Activated CD8-positive, alpha-beta T cell treated with anti-CD3 and anti-CD28 coated beads, Interleukin-2, amount 10 ng/mL, durations not matched to agents 7 days and 5 days (primary cell): ENCODE measurements around the gene CAPN10. TPM values are rescaled to one million over a fixed set of nuclear protein-coding genes. Genes with fewer than 3 reads are reported as not detected.

ENCODE experiments used
- ATAC-seq: fragments of 150-1000 bp; cut with Tn5 transposase; one replicate; pipeline ENCODE4 v1.10.0; 2021; ENCODE audit warnings: moderate library complexity
- CTCF ChIA-PET: fragments of 350-600 bp; sonication (Branson Sonifier 250); formaldehyde crosslinking; loops from one replicate; lab custom pipeline; 2021; ENCODE audit warnings: antibody characterized with exemption; lab: Charles Lee
- POLR2A ChIA-PET: fragments of 350-600 bp; sonication (Branson Sonifier 250); formaldehyde crosslinking; loops from one replicate; lab custom pipeline; 2021; ENCODE audit warnings: antibody characterized with exemption; lab: Charles Lee
- DNase-seq: peaks from one replicate; pipeline ENCODE4 v3.0.0-alpha.2; 2020
- H3K27ac Mint-ChIP-seq: one replicate; pipeline ENCODE4 v1.8.0; 2021; ENCODE audit warnings: mild to moderate bottlenecking, mixed read lengths
- H3K27me3 Mint-ChIP-seq: one replicate; pipeline ENCODE4 v1.8.0; 2021; ENCODE audit warnings: low read depth, mixed read lengths
- H3K36me3 Mint-ChIP-seq: one replicate; pipeline ENCODE4 v1.8.0; 2021; ENCODE audit warnings: low read depth, mixed read lengths
- H3K4me1 Mint-ChIP-seq: one replicate; pipeline ENCODE4 v1.8.0; 2021; ENCODE audit warnings: low read depth, mixed read lengths
- H3K4me3 Mint-ChIP-seq: one replicate; pipeline ENCODE4 v1.8.0; 2021; ENCODE audit warnings: mild to moderate bottlenecking, mixed read lengths
- H3K9me3 Mint-ChIP-seq: one replicate; pipeline ENCODE4 v1.8.0; 2022; ENCODE audit warnings: mixed read lengths; ENCODE audit not compliant: insufficient read depth
- total RNA-seq, 2 experiments: library from RNA; stranded (reverse); gene quantifications; one replicate each; pipeline ENCODE4 v1.2.3, GENCODE V29; 2021

Gene CAPN10
- total RNA-seq, 2 experiments from 2014 or later, result 53.0 to 61.2 TPM

DNA sequence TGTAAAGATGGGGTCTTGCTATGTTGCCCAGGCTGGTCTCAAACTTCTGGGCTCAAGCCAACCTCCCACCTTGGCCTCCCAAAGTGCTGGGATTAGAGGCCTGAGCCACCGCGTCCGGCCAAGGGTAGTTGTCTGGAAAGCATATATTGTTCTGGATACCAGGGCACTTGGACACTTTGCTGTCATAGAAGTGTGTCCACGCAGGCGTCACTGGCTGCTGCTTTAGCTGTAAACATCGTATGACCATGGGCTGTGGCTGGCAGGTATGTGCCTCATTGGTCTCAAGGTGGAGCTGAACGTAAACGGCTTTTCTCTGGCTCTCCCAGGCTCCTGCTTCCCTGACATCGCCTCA lies 35.5 kb downstream of the CAPN10 start:
- ATAC-seq (no peak), DNase-seq (no peak)
- Mint-ChIP-seq H3K27ac (peak overlapping the region; percentile 99), H3K4me3 (peak overlapping the region; percentile 65), H3K27me3 (no peaks in the 10 kb centered on the region), H3K36me3 (peaks cover 39% of the 10 kb centered on the region), H3K4me1 (peaks cover 82% of the 10 kb centered on the region), H3K9me3 (peaks cover 14% of the 10 kb centered on the region)
- POLR2A ChIA-PET, result interaction anchor here (0.7 to 3.7 kb wide), 11 partner anchors 9 to 1331 kb away, joined by 3 to 24 read pairs (median 4); partner anchors contain the start of gene RNPEPL1
- CTCF ChIA-PET, result interaction anchor here (0.9 to 2.7 kb wide), 11 partner anchors 9 to 199 kb away, joined by 3 to 25 read pairs (median 4); partner anchors contain the start of gene CAPN10

DNA sequence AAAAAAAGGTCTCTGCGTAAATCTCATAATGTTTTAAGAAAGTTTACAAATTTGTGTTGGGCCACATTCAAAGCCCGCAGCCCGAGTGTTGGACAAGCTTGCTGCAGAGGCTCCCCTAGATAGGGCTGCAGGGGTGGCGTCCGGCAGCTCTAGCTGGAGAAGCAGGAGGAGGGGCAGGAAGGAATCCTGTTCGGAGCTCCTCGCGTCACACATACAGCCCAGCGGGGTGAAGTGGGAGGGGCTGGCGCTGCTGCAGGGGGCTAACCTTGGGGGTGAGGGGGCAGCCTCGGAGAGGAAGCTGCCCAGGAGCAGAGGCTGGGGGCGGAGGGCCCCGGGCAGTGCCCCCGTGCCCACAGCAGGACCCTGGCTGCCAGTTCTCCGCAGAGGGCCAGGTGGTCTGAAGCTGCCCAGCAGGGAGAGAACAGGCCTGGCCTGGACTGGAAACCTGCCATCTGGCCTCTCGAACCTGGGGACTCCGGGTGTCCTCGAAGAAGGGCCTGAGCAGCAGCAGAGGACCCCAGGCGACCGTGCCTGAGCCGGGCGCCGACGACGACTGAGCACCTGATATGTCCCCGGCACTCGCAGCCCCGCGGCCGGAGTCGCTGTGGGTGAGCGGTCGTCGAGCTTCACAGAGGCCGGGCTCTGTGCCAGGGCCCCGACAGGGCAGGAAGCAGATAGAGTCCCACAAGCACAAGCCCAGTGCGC lies 36.1 kb downstream of the CAPN10 start:
- DNase-seq, result peak; percentile 44
- no peak for ATAC-seq
- ChIA-PET CTCF (interaction anchor here (1.3 to 2.7 kb wide), 9 partner anchors 10 to 199 kb away, joined by 3 to 25 read pairs (median 9); partner anchors contain the start of gene CAPN10), POLR2A (interaction anchor here (0.8 to 3.7 kb wide), 7 partner anchors 10 to 62 kb away, joined by 3 to 24 read pairs (median 7); partner anchors contain the start of gene RNPEPL1)
- H3K9me3 Mint-ChIP-seq, result peaks cover 11% of the 10 kb centered on the region
- peak overlapping the region; percentile 99 for H3K27ac Mint-ChIP-seq
- H3K4me1 Mint-ChIP-seq, result peaks cover 87% of the 10 kb centered on the region
- H3K4me3 Mint-ChIP-seq, result peak overlapping the region; percentile 65
- no peaks in the 10 kb centered on the region for H3K27me3 Mint-ChIP-seq
- H3K36me3 Mint-ChIP-seq, result peaks cover 36% of the 10 kb centered on the region

DNA sequence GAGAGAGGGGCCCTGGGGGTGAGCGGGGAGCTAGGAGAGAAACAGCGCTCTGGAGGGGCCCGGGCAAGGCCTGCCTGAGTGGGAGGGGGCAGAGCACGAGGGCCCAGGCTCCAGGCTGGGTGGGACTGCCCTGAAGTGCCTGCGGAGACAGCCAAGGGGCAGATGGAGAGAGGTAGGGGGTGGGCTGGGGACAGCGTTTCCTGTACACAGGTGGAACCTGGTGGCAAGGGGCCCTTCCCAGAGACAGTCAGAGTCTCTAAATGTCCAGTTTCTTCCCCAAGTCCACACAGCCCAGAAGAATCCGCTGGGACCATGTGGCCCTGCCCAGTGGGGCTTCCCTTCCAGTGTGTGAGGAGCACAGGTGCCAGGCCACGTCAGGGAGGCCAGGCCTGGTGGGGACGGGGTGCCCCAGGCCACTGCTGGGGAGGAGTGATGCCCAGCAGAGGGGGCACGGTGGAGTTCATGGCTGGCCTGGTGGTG lies 37.0 kb downstream of the CAPN10 start:
- H3K27ac Mint-ChIP-seq, result peak overlapping the region; percentile 92
- H3K27me3 Mint-ChIP-seq, result no peaks in the 10 kb centered on the region
- peaks cover 33% of the 10 kb centered on the region for H3K36me3 Mint-ChIP-seq
- DNase-seq (no peak), ATAC-seq (no peak)
- H3K4me1 Mint-ChIP-seq, result peaks cover 87% of the 10 kb centered on the region
- POLR2A ChIA-PET, result no interaction called here
- H3K4me3 Mint-ChIP-seq, result no peak overlapping the region
- H3K9me3 Mint-ChIP-seq, result peaks cover 3% of the 10 kb centered on the region
- CTCF ChIA-PET, result interaction anchor here (1.5 to 2.7 kb wide), 3 partner anchors 11 to 63 kb away, joined by 4 to 25 read pairs (median 22); no protein-coding TSS in a partner anchor

DNA sequence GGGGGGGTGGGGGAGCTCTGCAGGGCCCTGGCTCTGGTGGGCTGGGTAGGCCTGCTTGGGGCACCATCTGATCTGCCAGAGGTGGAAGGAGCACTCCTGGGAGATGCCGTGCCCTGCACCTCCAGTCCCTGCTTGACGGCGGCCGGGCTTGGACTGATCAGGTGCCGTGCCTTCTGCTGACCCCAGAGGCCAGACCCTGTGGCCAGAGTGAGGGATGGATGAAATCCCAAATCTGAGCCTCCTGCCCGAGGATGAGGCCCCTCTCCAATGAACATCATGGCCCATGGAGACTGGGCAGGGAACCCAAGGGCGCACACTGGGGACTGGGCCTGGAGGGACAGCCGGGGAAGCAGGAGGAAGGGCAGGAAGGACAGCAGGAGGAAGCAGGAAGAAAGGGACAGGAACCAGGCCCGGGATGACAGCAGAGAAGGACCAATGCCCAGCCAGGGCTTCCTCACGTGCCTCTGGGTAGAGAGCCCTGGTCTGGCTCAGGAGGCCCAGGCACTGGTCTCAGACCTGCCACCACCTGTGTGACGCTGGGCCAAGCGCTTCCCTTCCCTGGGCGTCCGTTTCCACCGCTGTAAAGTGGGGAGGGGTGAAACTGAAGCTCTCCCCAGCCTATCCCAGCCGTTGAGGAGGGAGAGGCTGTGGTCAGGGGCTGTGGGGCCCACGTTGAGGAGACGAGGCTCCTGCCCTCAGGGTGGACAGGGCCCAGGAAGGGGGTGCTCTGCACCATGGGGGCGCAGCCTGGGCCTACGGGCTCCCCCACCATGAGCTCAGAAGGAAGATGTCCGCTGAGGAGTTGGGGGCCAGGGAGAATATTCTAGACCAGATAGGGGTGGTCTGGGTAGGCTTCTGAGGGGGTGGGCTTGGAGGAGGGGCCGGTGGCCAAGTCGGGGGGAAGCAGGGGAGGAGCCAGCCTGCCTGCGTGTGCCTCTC lies 37.7 kb downstream of the CAPN10 start:
- DNase-seq, result no peak
- peaks cover 26% of the 10 kb centered on the region for H3K36me3 Mint-ChIP-seq
- H3K27ac Mint-ChIP-seq, result peak overlapping the region; percentile 93
- H3K27me3 Mint-ChIP-seq, result no peaks in the 10 kb centered on the region
- CTCF ChIA-PET, result interaction anchor here (1.0 to 1.9 kb wide), 4 partner anchors 11 to 58 kb away, joined by 4 to 12 read pairs (median 4); no protein-coding TSS in a partner anchor
- H3K4me3 Mint-ChIP-seq, result peak overlapping the region; percentile 78
- peak; percentile 4 for ATAC-seq
- H3K9me3 Mint-ChIP-seq, result no peaks in the 10 kb centered on the region
- peaks cover 80% of the 10 kb centered on the region for H3K4me1 Mint-ChIP-seq
- POLR2A ChIA-PET, result interaction anchor here (0.7 to 1.5 kb wide), 4 partner anchors 12 to 478 kb away, joined by 3 to 9 read pairs (median 5); partner anchors contain the start of genes CAPN10, MTERF4 and RNPEPL1

DNA sequence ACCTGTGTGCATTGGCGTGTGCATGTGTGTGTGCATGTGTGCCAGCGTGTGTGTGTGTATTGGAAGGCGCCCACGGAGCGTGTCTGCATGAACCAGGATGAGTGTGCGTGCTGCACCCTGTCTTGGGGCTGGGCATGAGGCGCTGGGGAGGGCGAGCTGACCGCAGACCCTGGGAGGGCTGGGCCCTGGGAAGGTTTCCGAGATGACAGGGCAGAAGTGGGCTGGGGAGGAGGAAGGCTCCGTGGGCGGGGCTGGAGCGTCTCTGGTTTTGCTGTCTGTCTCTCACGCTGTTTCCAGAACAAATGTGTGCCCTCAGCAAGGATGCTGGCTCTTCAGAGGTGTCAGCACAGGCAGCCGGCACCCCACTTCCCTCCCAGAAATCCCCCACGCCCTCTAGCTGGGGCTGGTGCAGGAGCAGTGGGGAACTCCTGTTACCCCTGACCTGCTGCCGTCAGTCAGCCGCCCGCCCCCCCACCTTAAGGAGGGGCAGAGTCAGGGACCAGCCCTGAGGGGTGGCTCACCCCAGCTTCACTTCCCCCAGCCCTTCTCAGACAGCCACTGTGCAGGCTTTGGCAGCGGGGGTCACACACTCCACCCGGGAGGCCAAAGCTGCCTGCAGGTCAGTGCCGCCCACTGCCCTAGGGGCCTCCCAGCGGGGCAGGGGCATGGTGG lies 38.6 kb downstream of the CAPN10 start, which contains the start of gene GPR35:
Gene GPR35, plus strand, starts transcription at position 531 of the 672 bp plus-strand sequence. CDS start 4,473 bp downstream, outside the sequence.
- ChIA-PET CTCF (interaction anchor here (1.0 to 1.9 kb wide), 4 partner anchors 12 to 59 kb away, joined by 4 to 12 read pairs (median 4); no protein-coding TSS in a partner anchor), POLR2A (interaction anchor here (0.7 to 1.5 kb wide), 4 partner anchors 12 to 477 kb away, joined by 3 to 9 read pairs (median 5); partner anchors contain the start of genes CAPN10, MTERF4 and RNPEPL1)
- Mint-ChIP-seq H3K4me3 (peak within 1 kb of the TSS; percentile 78), H3K27ac (peak within 1 kb of the TSS; percentile 95), H3K4me1 (peaks cover 73% of the 10 kb centered on the region), H3K27me3 (no peaks in the 10 kb centered on the region), H3K9me3 (no peaks in the 10 kb centered on the region), H3K36me3 (peaks cover 29% of the 10 kb centered on the region)
- ATAC-seq (peak; percentile 60), DNase-seq (peak; percentile 89)

DNA sequence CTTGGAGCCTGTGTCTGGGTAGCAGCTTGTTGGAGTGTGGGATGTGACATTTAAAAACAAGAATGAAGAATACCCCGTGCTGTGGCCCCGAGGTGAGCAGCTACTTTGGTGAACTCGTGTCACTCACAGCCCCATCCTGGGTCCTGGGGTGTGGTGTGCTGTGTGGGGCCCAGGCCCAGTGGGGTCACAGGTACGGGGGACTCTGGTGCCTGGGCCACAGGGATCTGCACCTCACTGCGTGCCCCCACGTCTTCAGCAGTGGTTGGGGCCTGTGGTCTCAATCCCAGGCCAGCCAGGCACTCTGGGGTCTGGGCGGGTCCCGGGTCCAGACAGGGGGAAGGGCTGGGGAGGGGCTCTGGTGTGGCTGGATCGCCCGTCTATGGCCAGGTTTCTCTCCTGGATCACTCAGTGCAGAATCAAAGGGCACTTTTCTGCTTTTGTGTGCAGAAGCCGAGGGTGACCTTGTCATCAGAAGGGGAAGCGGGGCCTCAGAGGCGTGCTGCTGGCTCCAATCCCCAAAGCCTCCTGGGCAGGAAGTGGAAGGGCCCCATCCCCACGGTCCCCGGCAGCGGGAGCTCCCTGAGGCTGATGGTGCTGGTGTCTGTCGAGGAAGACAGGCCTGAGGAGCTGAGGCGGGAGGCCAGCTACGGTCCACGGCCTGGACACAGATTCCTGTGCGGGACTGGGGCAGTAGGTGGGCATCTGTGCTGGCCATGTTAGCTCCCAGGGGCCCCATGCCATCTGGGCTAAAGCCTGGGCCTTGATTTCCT lies 40.2 kb downstream of the CAPN10 start:
- Mint-ChIP-seq H3K27ac (peak overlapping the region; percentile 95), H3K9me3 (no peaks in the 10 kb centered on the region), H3K4me3 (peak overlapping the region; percentile 73), H3K4me1 (peaks cover 59% of the 10 kb centered on the region), H3K27me3 (no peaks in the 10 kb centered on the region), H3K36me3 (peaks cover 35% of the 10 kb centered on the region)
- ATAC-seq (peak; percentile 26), DNase-seq (peak; percentile 68)
- CTCF ChIA-PET, result interaction anchor here (1.0 to 1.5 kb wide), 3 partner anchors 31 to 113 kb away, joined by 4 to 5 read pairs (median 5); no protein-coding TSS in a partner anchor
- POLR2A ChIA-PET, result interaction anchor here (1.6 to 1.9 kb wide), 2 partner anchors 40 to 61 kb away, joined by 8 read pairs; partner anchors contain the start of gene CAPN10

DNA sequence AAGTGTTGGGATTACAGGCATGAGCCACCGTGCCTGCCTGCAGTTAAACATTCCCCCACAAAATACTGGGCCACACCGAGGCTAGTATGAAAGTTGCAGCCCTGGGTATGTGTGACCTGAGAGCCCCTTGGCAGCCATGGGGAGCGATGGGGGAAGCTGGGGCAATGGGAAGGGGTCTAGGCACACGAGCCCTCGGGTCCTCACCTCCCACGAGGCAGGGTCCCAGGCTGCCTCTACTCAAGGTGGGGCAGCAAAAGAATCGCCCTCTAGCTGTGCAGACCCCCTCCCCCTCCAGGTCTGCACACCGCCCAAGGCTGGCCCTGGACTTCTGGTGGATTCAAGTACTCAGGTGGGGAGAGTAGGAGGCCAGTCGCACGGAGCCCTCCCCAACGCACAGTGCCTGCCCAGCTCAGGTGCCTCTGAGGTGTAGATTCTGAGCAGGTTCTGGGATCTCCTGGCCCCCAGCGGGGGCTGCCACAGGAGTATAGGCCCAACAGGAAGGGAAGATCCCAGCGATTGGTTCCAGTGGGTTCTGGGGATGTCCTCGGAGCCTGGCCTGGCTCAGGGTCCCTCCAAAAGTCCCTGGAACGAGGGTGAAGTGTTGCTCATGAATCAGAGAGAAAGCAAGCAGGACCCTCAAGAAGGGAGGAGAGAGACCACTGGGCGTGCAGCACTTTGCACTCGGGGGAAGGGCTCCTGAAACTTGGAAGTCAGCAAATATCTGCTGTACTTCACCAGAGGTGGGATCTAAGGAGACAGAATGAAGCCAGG lies 41.4 kb downstream of the CAPN10 start:
- ChIA-PET CTCF (interaction anchor here (1.0 kb wide), 1 partner anchor 63 kb away, joined by 5 read pairs; no protein-coding TSS in a partner anchor), POLR2A (interaction anchor here (1.6 to 1.9 kb wide), 2 partner anchors 42 to 62 kb away, joined by 8 read pairs; partner anchors contain the start of gene CAPN10)
- DNase-seq (no peak), ATAC-seq (no peak)
- Mint-ChIP-seq H3K36me3 (peaks cover 43% of the 10 kb centered on the region), H3K4me1 (peaks cover 47% of the 10 kb centered on the region), H3K27ac (peak overlapping the region; percentile 95), H3K9me3 (no peaks in the 10 kb centered on the region), H3K27me3 (no peaks in the 10 kb centered on the region), H3K4me3 (no peak overlapping the region)

DNA sequence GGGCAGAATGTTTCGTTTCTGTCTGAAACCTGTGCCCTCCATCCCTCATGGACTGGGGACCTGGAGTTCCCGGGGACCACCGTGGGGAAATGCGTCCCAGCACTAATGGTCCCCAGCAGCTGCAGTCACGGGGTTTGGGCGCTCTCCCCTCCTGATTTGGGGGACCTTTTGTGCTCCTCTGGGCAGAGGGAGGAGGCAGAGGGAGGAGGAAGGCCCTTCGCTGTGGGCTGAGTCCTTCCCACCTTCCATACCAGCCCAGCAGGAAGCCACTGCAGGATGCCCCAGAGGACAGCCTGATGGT lies 41.9 kb downstream of the CAPN10 start:
- ATAC-seq (no peak), DNase-seq (no peak)
- no peaks in the 10 kb centered on the region for H3K27me3 Mint-ChIP-seq
- ChIA-PET POLR2A (no interaction called here), CTCF (no interaction called here)
- H3K27ac Mint-ChIP-seq, result no peak overlapping the region
- peaks cover 42% of the 10 kb centered on the region for H3K4me1 Mint-ChIP-seq
- peaks cover 49% of the 10 kb centered on the region for H3K36me3 Mint-ChIP-seq
- H3K4me3 Mint-ChIP-seq, result no peak overlapping the region
- peaks cover 1% of the 10 kb centered on the region for H3K9me3 Mint-ChIP-seq

DNA sequence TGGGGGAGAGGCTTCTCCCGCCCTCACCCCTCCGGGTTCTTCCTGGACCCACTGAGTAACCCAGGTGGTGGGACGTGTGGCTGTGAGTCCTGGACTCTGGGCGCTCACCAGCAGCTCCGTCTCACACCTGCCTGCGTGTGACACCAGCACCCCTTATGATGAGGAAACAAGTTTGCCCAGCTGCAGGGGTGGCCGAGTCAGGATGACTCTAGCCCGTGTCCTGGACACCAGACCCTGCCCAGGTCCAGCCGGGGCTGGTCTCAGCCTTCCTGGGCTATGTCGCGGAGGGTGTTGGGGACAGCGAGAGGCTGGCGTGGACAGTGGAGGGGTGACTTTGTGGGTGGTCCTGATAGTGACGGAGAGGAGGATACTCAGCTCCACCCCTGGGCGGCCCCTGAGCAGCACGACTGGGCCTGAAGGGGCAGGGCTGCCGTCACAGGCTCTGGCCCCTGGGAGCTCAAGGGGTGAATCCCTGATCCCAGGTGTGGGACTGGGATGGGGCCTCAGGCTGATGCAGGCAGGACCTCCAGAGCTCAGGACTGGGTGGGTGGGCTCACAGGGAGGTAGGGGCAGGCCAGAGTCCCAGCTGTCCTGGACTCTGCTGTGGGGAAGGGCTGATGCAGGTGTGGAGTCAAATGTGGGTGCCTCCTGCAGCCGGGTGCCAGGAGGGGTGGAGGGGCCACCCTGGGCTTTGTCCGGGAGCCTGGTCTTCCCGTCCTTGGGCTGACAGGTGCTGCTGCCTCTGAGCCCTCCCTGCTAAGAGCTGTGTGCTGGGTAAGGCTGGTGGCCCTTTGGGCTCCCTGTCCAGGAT lies 42.5 kb downstream of the CAPN10 start:
- H3K4me3 Mint-ChIP-seq, result no peak overlapping the region
- H3K27me3 Mint-ChIP-seq, result no peaks in the 10 kb centered on the region
- CTCF ChIA-PET, result no interaction called here
- H3K4me1 Mint-ChIP-seq, result peaks cover 38% of the 10 kb centered on the region
- H3K9me3 Mint-ChIP-seq, result peaks cover 3% of the 10 kb centered on the region
- peaks cover 54% of the 10 kb centered on the region for H3K36me3 Mint-ChIP-seq
- ATAC-seq (no peak), DNase-seq (no peak)
- H3K27ac Mint-ChIP-seq, result no peak overlapping the region
- POLR2A ChIA-PET, result no interaction called here
